IPS-18a (cell line): Measurements from ENCODE around the gene G6PC1.
"Not testable (repeated sequence)": the region's sequence is repeated elsewhere in the genome, so short reads cannot be mapped to it uniquely, and the experiment has no call there.

Source experiments
- H3K27ac ChIP-seq: one replicate; pipeline ENCODE4 v1.5.1; 2013; ENCODE audit warnings: low read length
- H3K27me3 ChIP-seq: one replicate; pipeline ENCODE4 v1.6.1; 2013; ENCODE audit warnings: mild to moderate bottlenecking, low read length; ENCODE audit not compliant: control insufficient read depth, insufficient read depth
- H3K36me3 ChIP-seq: one replicate; pipeline ENCODE4 v1.6.1; 2013; ENCODE audit warnings: low read depth, low read length; ENCODE audit not compliant: control insufficient read depth
- H3K4me1 ChIP-seq: one replicate; pipeline ENCODE4 v1.6.1; 2013; ENCODE audit warnings: low read depth, low read length; ENCODE audit not compliant: control insufficient read depth
- H3K4me3 ChIP-seq: one replicate; pipeline ENCODE4 v1.5.1; 2013; ENCODE audit warnings: low read length
- H3K9ac ChIP-seq: one replicate; pipeline ENCODE4 v1.6.1; 2013; ENCODE audit warnings: mild to moderate bottlenecking, low read length, moderate library complexity
- H3K9me3 ChIP-seq: one replicate; pipeline ENCODE4 v1.6.1; 2013; ENCODE audit warnings: low read depth, low read length; ENCODE audit not compliant: control insufficient read depth

Gene G6PC1

DNA sequence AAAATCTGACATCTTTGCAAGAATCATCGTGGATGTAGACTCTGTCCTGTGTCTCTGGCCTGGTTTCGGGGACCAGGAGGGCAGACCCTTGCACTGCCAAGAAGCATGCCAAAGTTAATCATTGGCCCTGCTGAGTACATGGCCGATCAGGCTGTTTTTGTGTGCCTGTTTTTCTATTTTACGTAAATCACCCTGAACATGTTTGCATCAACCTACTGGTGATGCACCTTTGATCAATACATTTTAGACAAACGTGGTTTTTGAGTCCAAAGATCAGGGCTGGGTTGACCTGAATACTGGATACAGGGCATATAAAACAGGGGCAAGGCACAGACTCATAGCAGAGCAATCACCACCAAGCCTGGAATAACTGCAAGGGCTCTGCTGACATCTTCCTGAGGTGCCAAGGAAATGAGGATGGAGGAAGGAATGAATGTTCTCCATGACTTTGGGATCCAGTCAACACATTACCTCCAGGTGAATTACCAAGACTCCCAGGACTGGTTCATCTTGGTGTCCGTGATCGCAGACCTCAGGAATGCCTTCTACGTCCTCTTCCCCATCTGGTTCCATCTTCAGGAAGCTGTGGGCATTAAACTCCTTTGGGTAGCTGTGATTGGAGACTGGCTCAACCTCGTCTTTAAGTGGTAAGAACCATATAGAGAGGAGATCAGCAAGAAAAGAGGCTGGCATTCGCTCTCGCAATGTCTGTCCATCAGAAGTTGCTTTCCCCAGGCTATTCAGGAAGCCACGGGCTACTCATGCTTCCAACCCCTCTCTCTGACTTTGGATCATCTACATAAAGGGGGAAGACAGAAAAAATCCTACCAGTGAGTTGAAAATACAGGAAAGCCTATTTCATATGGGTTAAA, at the start of gene G6PC1:
G6PC1 (plus strand) TSS at position 340 of the 872 bp plus-strand sequence; CDS start at position 418, 78 bp downstream.
- Histone ChIP-seq H3K9ac (no peak within 1 kb of the TSS), H3K4me3 (no peak within 1 kb of the TSS), H3K9me3 (no peaks in the 10 kb centered on the region), H3K36me3 (no peaks in the 10 kb centered on the region), H3K27me3 (no peaks in the 10 kb centered on the region), H3K27ac (no peak within 1 kb of the TSS), H3K4me1 (no peaks in the 10 kb centered on the region)

DNA sequence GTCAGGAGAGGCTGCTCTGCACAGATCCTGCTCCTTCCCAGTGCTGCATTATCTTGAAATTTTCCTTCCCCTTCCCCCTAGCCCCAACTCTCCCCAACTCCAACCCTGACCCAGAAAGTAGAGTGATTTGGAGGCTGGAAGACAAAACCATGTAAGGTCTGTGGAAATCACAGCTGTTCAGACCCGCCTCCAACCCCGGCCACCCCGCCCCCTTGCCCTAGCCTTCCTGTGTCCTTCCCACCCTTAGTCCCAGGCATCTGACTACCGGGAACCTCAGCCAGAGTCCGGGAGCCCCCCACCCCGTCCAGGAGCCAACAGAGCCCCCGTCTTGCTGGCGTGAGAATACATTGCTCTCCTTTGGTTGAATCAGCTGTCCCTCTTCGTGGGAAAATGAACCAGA, 49.6 kb upstream of the G6PC1 start, which contains the start of gene AOC3:
AOC3 (plus strand) TSS at position 246 of the 400 bp plus-strand sequence; CDS start at position 391, 145 bp downstream.
- Histone ChIP-seq H3K4me1 (no peaks in the 10 kb centered on the region), H3K9me3 (no peaks in the 10 kb centered on the region), H3K9ac (no peak within 1 kb of the TSS)

DNA sequence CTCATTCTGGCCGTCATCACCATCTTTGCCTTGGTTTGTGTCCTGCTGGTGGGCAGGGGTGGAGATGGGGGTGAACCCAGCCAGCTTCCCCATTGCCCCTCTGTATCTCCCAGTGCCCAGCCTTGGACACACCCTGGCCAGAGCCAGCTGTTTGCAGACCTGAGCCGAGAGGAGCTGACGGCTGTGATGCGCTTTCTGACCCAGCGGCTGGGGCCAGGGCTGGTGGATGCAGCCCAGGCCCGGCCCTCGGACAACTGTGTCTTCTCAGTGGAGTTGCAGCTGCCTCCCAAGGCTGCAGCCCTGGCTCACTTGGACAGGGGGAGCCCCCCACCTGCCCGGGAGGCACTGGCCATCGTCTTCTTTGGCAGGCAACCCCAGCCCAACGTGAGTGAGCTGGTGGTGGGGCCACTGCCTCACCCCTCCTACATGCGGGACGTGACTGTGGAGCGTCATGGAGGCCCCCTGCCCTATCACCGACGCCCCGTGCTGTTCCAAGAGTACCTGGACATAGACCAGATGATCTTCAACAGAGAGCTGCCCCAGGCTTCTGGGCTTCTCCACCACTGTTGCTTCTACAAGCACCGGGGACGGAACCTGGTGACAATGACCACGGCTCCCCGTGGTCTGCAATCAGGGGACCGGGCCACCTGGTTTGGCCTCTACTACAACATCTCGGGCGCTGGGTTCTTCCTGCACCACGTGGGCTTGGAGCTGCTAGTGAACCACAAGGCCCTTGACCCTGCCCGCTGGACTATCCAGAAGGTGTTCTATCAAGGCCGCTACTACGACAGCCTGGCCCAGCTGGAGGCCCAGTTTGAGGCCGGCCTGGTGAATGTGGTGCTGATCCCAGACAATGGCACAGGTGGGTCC, 49.0 kb upstream of the G6PC1 start:
- H3K9me3 ChIP-seq, H3K27ac ChIP-seq, H3K9ac ChIP-seq, H3K4me3 ChIP-seq, H3K4me1 ChIP-seq, H3K36me3 ChIP-seq, H3K27me3 ChIP-seq: not testable (repeated sequence)

More for the DNA sequence above, 49.6 kb upstream of the G6PC1 start, which contains the start of gene AOC3:
- Histone ChIP-seq H3K27ac (no peak within 1 kb of the TSS), H3K4me3 (no peak within 1 kb of the TSS), H3K27me3 (no peaks in the 10 kb centered on the region), H3K36me3 (no peaks in the 10 kb centered on the region)

DNA sequence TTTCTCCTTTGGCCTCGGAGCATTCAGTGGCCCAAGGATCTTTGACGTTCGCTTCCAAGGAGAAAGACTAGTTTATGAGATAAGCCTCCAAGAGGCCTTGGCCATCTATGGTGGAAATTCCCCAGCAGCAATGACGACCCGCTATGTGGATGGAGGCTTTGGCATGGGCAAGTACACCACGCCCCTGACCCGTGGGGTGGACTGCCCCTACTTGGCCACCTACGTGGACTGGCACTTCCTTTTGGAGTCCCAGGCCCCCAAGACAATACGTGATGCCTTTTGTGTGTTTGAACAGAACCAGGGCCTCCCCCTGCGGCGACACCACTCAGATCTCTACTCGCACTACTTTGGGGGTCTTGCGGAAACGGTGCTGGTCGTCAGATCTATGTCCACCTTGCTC, 48.2 kb upstream of the G6PC1 start:
- H3K4me1 ChIP-seq, result no peaks in the 10 kb centered on the region
- no peaks in the 10 kb centered on the region for H3K36me3 ChIP-seq
- no peak overlapping the region for H3K4me3 ChIP-seq
- H3K9me3 ChIP-seq, result no peaks in the 10 kb centered on the region
- H3K27me3 ChIP-seq, result no peaks in the 10 kb centered on the region
- no peak overlapping the region for H3K9ac ChIP-seq
- no peak overlapping the region for H3K27ac ChIP-seq

DNA sequence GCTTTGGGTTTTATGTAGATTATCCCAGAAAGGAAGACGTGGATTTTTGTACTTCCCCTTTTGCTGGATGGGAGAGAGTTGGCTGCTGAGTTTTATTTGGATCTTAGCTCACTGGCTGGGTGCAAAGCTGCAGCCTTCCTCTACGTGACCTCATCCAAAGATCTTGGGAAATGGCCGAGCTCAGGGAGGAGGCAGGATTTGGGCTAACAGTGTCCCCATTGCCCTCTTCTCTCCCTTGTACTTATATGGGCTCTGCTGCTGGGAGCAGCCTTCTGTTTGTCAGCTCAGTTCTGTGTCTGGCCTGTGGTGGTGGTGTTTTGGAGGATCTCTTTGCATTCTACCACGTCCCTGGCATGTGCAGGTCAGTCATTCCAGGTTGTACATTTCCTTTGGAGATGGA, 47.6 kb upstream of the G6PC1 start:
- no peak overlapping the region for H3K27ac ChIP-seq
- no peaks in the 10 kb centered on the region for H3K27me3 ChIP-seq
- H3K36me3 ChIP-seq, result no peaks in the 10 kb centered on the region
- H3K4me1 ChIP-seq, result no peaks in the 10 kb centered on the region
- H3K9me3 ChIP-seq, result no peaks in the 10 kb centered on the region
- H3K9ac ChIP-seq, result no peak overlapping the region
- no peak overlapping the region for H3K4me3 ChIP-seq

DNA sequence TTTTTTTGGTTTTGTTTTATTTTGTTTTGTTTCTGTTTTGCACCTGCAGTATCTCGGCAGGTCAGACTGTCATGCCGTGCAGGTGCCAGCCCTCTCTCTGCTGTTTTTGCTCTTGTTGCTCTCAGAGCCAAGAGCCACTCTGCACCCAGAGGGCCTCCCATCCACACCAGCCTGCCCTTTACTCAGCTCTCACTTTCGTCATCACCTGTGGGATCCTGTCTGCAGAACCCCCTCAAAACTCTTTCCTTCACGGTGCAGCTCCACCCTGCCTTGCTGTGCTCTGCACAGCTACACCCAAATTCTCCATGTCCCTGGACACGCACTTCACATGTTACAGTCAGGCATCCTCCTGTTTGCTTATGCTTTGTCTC, 47.0 kb upstream of the G6PC1 start:
- H3K4me1 ChIP-seq, result no peaks in the 10 kb centered on the region
- no peak overlapping the region for H3K27ac ChIP-seq
- H3K27me3 ChIP-seq, result no peaks in the 10 kb centered on the region
- no peaks in the 10 kb centered on the region for H3K36me3 ChIP-seq
- no peak overlapping the region for H3K4me3 ChIP-seq
- no peak overlapping the region for H3K9ac ChIP-seq
- H3K9me3 ChIP-seq, result no peaks in the 10 kb centered on the region

DNA sequence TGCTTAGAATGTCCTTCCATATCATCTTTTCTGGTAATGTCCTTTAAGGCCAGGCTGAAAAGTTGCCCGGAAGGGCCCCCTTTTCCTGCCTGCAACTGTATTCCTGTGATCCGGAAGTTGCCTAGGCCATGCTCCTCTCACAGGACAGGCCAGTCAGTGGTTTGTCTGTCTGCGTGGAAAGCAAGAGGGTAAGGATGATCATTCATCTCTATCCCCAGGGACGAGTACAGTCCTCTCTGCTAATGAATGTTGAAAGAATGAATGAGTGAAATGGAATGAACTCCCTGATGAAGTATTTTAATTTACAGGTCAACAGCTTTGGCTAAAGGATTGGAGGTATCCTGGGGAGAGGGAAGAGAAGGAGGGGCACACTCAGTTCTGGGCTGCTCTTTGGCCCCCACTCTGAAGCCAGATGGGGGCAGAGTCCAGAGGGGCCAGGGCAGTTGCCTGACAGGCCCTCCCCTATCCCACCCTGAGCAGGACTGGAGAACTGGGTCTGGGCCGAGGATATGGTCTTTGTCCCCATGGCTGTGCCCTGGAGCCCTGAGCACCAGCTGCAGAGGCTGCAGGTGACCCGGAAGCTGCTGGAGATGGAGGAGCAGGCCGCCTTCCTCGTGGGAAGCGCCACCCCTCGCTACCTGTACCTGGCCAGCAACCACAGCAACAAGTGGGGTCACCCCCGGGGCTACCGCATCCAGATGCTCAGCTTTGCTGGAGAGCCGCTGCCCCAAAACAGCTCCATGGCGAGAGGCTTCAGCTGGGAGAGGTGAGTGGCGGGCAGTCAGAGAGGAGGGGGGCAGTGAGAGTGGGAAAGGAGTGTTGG, 46.4 kb upstream of the G6PC1 start:
- Histone ChIP-seq H3K4me1 (no peaks in the 10 kb centered on the region), H3K9ac (no peak overlapping the region), H3K27me3 (no peaks in the 10 kb centered on the region), H3K27ac (no peak overlapping the region), H3K4me3 (no peak overlapping the region), H3K9me3 (no peaks in the 10 kb centered on the region), H3K36me3 (no peaks in the 10 kb centered on the region)

DNA sequence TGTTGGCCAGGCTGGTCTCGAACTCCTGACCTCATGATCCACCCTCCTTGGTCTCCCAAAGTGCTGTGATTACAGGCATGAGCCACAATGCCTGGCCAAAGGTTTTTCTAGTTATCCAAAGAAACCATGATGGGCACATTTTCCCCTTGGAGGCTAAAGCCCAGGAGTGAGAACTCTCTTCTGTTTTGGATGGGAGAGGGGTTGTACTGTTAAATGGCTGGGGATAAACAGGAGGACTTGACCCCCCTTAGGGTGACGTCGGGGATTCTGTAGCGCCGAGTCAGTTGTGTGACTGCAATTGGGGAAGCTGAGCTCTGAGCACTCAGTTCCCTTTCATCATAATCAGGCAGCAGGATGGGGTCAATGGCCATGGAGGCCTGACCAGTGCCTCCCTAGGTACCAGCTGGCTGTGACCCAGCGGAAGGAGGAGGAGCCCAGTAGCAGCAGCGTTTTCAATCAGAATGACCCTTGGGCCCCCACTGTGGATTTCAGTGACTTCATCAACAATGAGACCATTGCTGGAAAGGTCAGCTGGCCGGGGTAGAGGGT, 45.5 kb upstream of the G6PC1 start:
- Histone ChIP-seq H3K9ac (no peak overlapping the region), H3K9me3 (no peaks in the 10 kb centered on the region), H3K4me1 (no peaks in the 10 kb centered on the region), H3K27me3 (no peaks in the 10 kb centered on the region), H3K27ac (no peak overlapping the region), H3K36me3 (no peaks in the 10 kb centered on the region), H3K4me3 (no peak overlapping the region)

DNA sequence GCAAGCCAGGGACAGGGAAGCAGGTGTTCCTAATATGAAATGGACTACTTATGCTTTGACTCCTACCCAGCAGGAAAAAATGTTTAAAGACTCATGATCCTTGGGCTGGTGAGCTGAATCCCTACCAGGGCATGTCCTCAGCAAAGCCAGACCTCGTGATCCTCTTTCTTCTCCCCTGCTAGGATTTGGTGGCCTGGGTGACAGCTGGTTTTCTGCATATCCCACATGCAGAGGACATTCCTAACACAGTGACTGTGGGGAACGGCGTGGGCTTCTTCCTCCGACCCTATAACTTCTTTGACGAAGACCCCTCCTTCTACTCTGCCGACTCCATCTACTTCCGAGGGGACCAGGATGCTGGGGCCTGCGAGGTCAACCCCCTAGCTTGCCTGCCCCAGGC, 44.5 kb upstream of the G6PC1 start:
- not testable (repeated sequence) for H3K36me3 ChIP-seq, H3K27ac ChIP-seq, H3K27me3 ChIP-seq, H3K9me3 ChIP-seq, H3K4me1 ChIP-seq, H3K9ac ChIP-seq, H3K4me3 ChIP-seq

DNA sequence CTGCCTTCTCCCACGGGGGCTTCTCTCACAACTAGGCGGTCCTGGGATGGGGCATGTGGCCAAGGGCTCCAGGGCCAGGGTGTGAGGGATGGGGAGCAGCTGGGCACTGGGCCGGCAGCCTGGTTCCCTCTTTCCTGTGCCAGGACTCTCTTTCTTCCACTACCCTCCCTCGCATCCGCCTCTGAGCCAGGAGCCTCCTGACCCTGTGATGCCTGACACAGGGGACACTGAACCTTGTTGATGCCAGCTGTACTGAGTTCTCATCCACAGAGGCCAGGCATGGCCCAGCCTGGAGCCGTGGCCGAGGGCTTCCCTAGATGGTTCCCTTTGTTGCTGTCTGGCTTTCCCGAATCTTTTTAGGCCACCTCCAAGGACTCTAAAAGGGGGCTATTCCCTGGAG, 44.1 kb upstream of the G6PC1 start:
- not testable (repeated sequence) for H3K4me3 ChIP-seq, H3K9me3 ChIP-seq, H3K9ac ChIP-seq, H3K27me3 ChIP-seq, H3K27ac ChIP-seq, H3K4me1 ChIP-seq, H3K36me3 ChIP-seq

DNA sequence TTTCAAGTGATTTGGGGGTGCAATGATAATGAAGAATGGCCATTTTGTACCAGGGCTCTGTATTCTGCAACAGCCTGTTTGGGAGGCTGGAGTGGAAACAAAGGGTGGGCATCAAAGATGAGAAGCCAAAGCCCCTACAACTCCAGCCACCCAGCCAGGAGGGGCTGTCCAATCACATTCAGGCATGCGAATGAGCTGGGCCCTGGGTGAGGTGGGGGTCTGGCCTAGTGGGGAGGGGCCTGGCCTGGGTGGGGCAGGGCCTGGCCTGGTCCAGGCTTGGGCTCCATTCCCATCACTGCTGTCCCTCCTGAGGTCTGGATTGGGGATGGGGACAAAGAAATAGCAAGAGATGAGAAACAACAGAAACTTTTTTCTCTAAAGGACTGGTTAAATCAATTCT, 43.2 kb upstream of the G6PC1 start:
- no peak overlapping the region for H3K9ac ChIP-seq
- no peak overlapping the region for H3K4me3 ChIP-seq
- H3K27me3 ChIP-seq, result no peaks in the 10 kb centered on the region
- no peak overlapping the region for H3K27ac ChIP-seq
- H3K9me3 ChIP-seq, result no peaks in the 10 kb centered on the region
- no peaks in the 10 kb centered on the region for H3K36me3 ChIP-seq
- no peaks in the 10 kb centered on the region for H3K4me1 ChIP-seq
